Skeletal muscle satellite cell (primary cell): Measurements from ENCODE around the gene BICC1.

Experiments used
- H3K27me3 ChIP-seq: 2 replicates; pipeline ENCODE4 v1.7.0; 2013; ENCODE audit warnings: low read length; ENCODE audit not compliant: control insufficient read depth, insufficient read depth
- H3K36me3 ChIP-seq: 2 replicates; pipeline ENCODE4 v1.7.0; 2013; ENCODE audit warnings: mild to moderate bottlenecking, control low read depth, low read length; ENCODE audit not compliant: insufficient read depth
- H3K4me1 ChIP-seq: 2 replicates; pipeline ENCODE4 v1.7.0; 2013; ENCODE audit warnings: low read length; ENCODE audit not compliant: control insufficient read depth, insufficient read depth
- H3K4me2 ChIP-seq: 2 replicates; pipeline ENCODE4 v1.7.0; 2013; ENCODE audit warnings: mild to moderate bottlenecking, low read length
- H3K4me3 ChIP-seq: 2 replicates; pipeline ENCODE4 v1.7.0; 2013; ENCODE audit warnings: low read length
- H3K9ac ChIP-seq: 2 replicates; pipeline ENCODE4 v1.7.0; 2013; ENCODE audit warnings: mild to moderate bottlenecking, low read depth, low read length, moderate library complexity
- H3K9me3 ChIP-seq: replicated peaks from 2 replicates; pipeline ENCODE4 v1.7.0; 2013; ENCODE audit warnings: mild to moderate bottlenecking, control low read depth, low read length

BICC1 gene

DNA sequence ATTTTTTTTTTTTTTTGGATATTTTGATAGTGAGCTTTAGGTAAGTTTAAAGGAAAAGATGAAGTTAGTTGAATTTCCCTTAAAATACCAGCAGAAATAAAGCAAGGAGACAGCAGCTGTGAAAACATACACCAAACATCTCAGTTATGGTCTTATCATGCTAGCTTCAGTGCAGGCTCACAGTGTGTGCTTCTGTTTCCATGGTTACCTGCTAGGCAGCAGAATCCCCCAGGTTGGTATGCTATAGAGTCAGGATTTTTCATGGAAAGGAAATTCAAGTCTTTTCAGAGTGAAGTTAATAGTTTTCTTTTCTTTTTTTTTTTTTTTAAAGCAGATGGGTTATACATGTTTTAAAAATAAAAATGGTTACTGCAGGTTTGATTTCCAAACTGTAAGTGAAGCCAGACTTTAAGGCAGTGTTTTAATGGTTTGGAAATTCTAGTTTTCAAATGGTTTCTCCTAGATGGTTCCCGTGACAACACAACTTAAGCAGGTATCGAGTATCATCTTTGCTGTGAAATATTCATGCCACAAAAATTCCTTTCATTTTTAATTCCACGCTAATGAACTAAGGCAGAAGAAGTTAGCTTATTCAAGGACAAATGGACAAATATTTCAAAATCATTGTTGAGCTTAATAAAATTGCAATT lies 230.9 kb downstream of the BICC1 start:
- Histone ChIP-seq H3K9me3 (no peaks in the 10 kb centered on the region), H3K4me1 (peaks cover 29% of the 10 kb centered on the region), H3K9ac (peak overlapping the region; percentile 28), H3K27me3 (no peaks in the 10 kb centered on the region), H3K4me2 (peak overlapping the region; percentile 38), H3K4me3 (no peak overlapping the region), H3K36me3 (no peaks in the 10 kb centered on the region)

DNA sequence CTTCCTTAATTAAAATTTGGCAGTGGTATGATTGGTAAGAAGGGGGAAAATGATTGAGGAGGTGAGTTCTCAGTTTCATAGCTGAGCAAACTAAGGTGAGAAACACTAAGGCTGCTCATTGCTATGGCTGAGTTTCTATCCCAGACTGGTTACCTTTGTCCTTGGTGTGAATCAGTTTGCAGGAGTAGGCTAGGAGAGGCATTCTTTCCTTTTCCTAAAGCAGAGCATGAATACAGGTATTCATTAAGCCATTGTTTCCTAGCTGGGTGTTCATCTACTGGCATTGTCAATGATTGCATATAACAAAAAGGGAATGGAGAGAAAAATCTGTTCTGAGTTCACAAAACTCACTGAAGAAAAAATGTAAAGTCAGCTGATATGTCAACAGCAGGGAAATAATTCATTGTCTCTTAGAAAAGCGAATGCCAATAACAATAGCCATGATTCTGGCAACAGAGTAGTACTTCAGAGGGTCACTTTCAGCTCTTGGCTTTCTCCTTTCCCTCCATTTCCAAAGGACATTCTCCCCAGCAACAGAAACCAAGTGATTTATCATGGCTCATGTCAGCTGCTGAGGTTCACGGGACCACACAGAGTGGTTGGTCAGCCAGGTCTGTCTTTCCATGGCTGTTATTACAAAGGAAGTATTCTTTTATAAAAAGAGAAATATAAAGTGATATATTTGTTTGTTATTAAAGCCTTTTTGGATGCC lies 234.0 kb downstream of the BICC1 start:
- H3K9me3 ChIP-seq = no peaks in the 10 kb centered on the region
- no peak overlapping the region for H3K4me3 ChIP-seq
- H3K36me3 ChIP-seq = no peaks in the 10 kb centered on the region
- H3K27me3 ChIP-seq = no peaks in the 10 kb centered on the region
- H3K4me1 ChIP-seq = peaks cover 21% of the 10 kb centered on the region
- H3K9ac ChIP-seq = no peak overlapping the region
- H3K4me2 ChIP-seq = no peak overlapping the region

DNA sequence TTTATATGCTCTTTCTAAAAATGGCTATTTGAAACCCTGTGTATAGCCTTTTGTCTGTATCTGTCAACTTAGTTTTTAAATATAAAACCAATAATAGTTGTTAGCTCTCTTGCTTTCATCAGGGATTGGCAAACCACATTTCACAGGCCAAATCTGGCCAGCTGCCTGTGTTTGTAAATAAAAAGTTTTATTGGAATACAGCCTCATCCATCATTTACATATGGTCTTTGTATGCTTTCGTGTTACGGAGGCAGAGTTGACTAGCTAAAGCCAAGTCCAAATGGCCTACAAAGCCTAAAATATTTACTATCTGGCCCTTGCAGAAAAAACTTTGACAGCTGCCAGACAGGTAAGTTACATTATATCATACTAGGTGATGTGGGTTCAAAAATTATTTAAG lies 235.0 kb downstream of the BICC1 start:
- Histone ChIP-seq H3K36me3 (no peaks in the 10 kb centered on the region), H3K4me3 (no peak overlapping the region), H3K27me3 (no peaks in the 10 kb centered on the region), H3K9ac (no peak overlapping the region), H3K4me2 (no peak overlapping the region), H3K9me3 (no peaks in the 10 kb centered on the region), H3K4me1 (peaks cover 13% of the 10 kb centered on the region)

DNA sequence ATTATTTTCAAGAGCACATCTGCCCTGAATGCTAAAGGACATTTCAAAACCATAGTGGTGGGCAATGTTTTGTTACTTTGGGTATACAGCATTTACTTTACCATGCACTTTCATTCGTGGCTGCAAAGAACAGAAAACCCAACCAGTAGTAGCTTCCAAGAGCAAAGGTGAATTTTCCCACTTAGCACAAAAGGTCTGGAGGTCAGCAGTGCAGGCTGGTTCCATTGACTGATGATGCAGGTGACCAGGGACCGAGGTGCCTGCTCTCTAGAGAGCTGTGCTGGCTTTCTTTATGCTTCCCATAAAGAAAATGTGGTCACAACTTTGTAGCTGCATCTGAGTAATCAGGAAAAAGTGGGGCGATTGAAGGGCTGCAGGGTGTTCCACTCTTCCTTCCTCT lies 240.0 kb downstream of the BICC1 start:
- H3K9me3 ChIP-seq = no peaks in the 10 kb centered on the region
- H3K4me1 ChIP-seq = peaks cover 21% of the 10 kb centered on the region
- no peak overlapping the region for H3K9ac ChIP-seq
- no peaks in the 10 kb centered on the region for H3K36me3 ChIP-seq
- no peak overlapping the region for H3K4me3 ChIP-seq
- no peaks in the 10 kb centered on the region for H3K27me3 ChIP-seq
- H3K4me2 ChIP-seq = no peak overlapping the region

DNA sequence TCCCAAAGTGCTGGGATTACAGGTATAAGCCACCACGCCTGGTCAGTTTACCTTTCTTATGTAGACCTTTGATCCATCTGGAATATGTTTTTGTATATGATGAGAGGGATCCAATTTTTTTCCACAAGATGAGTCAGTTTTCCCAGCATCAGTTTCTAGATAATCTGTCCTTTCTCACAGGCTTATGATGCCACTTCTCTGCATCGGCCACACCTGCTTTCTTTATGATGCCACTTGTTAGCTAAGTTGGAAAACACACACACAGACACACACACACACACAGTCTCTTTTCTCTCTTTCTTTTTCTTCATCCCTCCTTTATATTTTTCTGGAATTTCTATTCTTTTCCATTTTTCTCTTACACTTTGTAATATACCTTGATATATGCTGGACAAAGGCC lies 240.8 kb downstream of the BICC1 start:
- Histone ChIP-seq H3K9ac (no peak overlapping the region), H3K9me3 (no peaks in the 10 kb centered on the region), H3K27me3 (no peaks in the 10 kb centered on the region), H3K4me2 (no peak overlapping the region), H3K4me3 (no peak overlapping the region), H3K36me3 (no peaks in the 10 kb centered on the region), H3K4me1 (peaks cover 25% of the 10 kb centered on the region)

DNA sequence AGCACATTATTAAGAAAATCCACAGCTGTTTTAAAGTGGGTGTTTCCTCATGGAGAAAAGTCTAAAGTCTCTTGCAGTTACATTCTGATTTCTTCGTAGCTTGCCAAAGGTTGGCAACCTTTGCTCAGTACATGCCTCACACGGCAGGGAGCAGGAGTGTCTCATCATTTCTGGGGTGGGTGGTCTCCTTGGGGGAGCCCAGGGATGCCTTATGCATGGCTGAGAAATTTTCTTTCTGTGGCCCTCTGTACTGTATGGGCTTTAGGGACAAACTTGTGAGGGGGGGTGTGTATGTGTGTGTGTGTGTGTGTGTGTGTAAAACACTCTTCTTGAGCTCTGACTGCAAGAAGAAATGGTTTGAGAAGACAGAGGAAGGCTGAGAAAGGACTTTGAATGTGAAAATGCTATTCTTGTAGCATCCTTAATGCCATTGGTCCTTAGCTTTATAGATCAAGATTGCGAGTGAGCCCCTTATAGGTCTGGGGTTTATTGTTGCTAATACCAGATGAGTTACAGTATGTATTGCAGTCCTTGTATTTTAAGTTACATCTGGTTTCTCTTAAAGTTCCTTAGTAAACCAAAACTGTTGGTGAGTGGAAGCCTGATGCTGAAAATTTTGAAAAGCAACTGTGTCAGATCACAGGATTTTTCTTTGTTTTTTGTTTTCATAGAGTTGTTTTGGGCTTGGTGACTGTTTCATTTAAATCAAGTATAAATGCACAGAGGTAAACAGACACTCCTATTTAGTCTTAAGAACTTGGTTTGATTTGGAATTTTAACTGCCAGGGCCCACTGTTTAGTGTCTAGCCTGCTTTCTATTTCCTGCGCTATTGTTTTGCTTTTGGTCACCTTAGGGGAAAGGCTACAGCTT lies 242.0 kb downstream of the BICC1 start:
- H3K9me3 ChIP-seq = no peaks in the 10 kb centered on the region
- H3K9ac ChIP-seq = peak overlapping the region; percentile 73
- H3K4me1 ChIP-seq = peaks cover 25% of the 10 kb centered on the region
- no peaks in the 10 kb centered on the region for H3K27me3 ChIP-seq
- no peak overlapping the region for H3K4me3 ChIP-seq
- no peak overlapping the region for H3K4me2 ChIP-seq
- no peaks in the 10 kb centered on the region for H3K36me3 ChIP-seq

DNA sequence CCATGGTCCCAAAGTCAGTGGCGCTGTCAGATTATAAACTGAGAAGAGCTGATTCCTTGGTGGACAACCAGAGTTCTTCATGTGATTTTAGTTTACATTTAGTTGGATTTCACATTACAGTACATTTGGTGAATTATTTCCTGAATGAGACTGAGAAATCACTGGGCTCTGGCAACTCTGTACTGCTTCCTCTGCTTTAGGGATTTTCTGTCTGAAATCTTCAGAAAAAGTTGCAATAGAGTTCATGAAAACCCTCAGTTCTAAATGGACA lies 242.6 kb downstream of the BICC1 start:
- H3K27me3 ChIP-seq = no peaks in the 10 kb centered on the region
- H3K4me1 ChIP-seq = peaks cover 25% of the 10 kb centered on the region
- H3K36me3 ChIP-seq = no peaks in the 10 kb centered on the region
- H3K9me3 ChIP-seq = no peaks in the 10 kb centered on the region
- peak overlapping the region; percentile 79 for H3K4me2 ChIP-seq
- H3K9ac ChIP-seq = peak overlapping the region; percentile 73
- peak overlapping the region; percentile 58 for H3K4me3 ChIP-seq

DNA sequence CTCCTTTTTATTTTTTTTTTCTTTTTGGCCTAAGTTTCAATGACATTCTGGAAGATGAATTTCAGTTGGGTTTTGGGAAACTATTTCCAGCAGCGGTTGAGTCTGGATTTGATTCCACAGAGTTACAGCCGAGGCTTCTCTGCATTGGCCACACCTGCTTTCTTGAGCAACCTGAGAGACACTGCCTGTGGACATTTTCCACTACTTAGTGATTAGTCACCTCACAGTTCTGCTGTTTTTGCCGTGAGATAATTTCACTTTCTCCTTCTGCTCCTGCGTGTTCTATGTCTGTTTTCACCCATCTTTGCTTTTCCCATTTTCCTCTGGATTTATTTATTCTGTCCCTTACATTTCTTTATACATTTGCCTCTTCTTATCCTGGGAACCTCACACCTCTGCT lies 243.0 kb downstream of the BICC1 start:
- peaks cover 25% of the 10 kb centered on the region for H3K4me1 ChIP-seq
- H3K9me3 ChIP-seq = no peaks in the 10 kb centered on the region
- H3K36me3 ChIP-seq = no peaks in the 10 kb centered on the region
- no peaks in the 10 kb centered on the region for H3K27me3 ChIP-seq
- peak overlapping the region; percentile 79 for H3K4me2 ChIP-seq
- peak overlapping the region; percentile 58 for H3K4me3 ChIP-seq
- peak overlapping the region; percentile 73 for H3K9ac ChIP-seq

DNA sequence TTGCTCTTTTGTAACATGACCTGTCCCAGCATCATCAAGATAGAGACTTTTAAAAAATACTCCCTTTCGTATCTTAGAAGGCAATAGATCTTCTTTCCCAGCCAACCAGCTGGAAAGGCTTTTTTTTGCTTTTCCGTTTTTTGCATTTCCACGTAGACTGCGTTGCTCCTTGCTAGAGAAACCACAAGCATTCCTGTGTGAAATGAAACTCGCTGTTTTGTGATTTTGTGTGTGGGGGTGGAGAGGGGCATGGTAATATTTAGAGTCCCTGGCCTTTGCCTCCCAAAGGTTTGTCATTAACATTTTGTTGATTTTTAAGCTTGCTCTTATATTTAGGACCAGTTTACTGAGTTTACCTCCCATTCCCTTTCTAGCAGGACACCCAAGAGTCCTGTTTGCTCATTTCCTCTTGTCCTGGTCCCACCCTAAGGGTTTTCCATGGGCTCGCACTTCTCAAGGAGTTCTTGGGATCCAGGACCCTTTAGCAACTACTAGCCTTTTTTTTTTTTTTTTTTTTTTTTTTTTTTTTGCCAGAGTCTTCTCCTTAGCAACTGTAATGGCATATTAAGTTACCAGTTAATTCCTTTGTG lies 243.6 kb downstream of the BICC1 start:
- Histone ChIP-seq H3K4me3 (peak overlapping the region; percentile 58), H3K27me3 (no peaks in the 10 kb centered on the region), H3K4me1 (peaks cover 25% of the 10 kb centered on the region), H3K36me3 (no peaks in the 10 kb centered on the region), H3K9me3 (no peaks in the 10 kb centered on the region), H3K4me2 (peak overlapping the region; percentile 79), H3K9ac (peak overlapping the region; percentile 73)

DNA sequence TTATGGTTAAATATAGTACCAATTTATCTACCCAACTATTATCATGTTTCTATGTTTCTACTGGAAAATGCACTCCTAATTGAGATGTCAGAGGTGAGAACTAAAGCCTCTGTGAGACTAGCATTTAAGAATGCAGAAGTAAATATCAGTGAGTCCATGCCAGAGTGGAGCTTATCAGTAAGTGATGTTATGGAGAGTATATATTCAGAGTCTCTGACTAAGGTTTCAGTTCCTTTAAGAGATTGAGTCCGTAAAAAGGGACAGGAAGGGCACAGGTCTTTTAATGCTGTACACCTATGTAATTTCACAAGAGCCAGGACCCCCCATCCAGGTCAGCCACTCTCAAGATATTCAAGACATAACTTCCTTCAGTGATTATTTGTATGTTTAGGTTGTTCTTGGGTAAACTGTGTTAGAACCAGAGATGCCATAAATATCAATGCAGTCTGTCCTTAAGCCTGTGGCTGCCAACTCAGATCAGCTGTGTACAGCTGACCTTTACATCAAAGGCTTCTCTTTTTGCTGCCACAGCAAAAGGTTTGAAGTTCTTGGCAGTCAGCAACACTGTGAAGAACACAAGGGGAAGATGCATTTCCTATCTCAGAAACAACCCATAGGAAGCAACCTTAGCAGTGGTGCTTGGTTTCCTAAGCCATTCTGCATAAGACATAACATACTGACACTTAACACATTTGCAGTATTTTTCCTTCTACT lies 244.8 kb downstream of the BICC1 start:
- H3K9me3 ChIP-seq = no peaks in the 10 kb centered on the region
- H3K4me1 ChIP-seq = peaks cover 25% of the 10 kb centered on the region
- no peaks in the 10 kb centered on the region for H3K36me3 ChIP-seq
- H3K27me3 ChIP-seq = no peaks in the 10 kb centered on the region
- H3K4me3 ChIP-seq = no peak overlapping the region
- no peak overlapping the region for H3K9ac ChIP-seq
- no peak overlapping the region for H3K4me2 ChIP-seq

DNA sequence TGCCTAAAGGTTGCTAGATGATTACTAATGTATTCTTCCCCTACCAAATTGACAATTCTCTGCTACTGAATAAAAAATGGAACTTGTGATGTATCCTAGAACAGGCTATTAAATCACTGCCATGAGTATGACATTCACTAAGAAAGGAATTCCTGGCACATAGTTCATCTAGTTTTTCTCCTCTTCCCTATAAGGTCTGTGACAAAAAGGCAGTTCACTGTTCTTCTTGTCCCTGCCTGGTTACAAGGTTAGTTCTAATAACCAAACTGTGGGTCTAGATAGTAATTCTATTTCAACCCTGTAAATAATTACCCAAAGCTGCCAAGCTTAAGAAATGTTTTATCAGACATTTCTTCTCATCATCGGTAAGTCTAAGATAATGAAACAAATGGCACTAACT lies 245.6 kb downstream of the BICC1 start:
- Histone ChIP-seq H3K27me3 (no peaks in the 10 kb centered on the region), H3K36me3 (no peaks in the 10 kb centered on the region), H3K9ac (no peak overlapping the region), H3K4me1 (peaks cover 25% of the 10 kb centered on the region), H3K4me2 (no peak overlapping the region), H3K4me3 (no peak overlapping the region), H3K9me3 (no peaks in the 10 kb centered on the region)
